RCC 7860 (cell line): ENCODE data around the gene SLC9A4.
A peak's percentile ranks its signal among the peaks of the same experiment; 100 is the strongest.

Experiments used
- DNase-seq: peaks from one replicate; pipeline ENCODE4 v3.0.0-alpha.2; 2015; ENCODE audit warnings: low spot score
- FAIRE-seq: peaks from 2 replicates; lab custom pipeline; 2012; peaks lifted over from hg19 to GRCh38; lab: Jason Lieb, UNC

SLC9A4 gene, protein sequence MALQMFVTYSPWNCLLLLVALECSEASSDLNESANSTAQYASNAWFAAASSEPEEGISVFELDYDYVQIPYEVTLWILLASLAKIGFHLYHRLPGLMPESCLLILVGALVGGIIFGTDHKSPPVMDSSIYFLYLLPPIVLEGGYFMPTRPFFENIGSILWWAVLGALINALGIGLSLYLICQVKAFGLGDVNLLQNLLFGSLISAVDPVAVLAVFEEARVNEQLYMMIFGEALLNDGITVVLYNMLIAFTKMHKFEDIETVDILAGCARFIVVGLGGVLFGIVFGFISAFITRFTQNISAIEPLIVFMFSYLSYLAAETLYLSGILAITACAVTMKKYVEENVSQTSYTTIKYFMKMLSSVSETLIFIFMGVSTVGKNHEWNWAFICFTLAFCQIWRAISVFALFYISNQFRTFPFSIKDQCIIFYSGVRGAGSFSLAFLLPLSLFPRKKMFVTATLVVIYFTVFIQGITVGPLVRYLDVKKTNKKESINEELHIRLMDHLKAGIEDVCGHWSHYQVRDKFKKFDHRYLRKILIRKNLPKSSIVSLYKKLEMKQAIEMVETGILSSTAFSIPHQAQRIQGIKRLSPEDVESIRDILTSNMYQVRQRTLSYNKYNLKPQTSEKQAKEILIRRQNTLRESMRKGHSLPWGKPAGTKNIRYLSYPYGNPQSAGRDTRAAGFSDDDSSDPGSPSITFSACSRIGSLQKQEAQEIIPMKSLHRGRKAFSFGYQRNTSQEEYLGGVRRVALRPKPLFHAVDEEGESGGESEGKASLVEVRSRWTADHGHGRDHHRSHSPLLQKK

GRCh38 chr2:102473020-102473419 lies at the start of gene SLC9A4:
Gene SLC9A4 (plus strand): TSS chr2:102473226. CDS start chr2:102473760, 534 bp downstream.
- FAIRE-seq (peak; percentile 54), DNase-seq (peak; percentile 35)

DNA sequence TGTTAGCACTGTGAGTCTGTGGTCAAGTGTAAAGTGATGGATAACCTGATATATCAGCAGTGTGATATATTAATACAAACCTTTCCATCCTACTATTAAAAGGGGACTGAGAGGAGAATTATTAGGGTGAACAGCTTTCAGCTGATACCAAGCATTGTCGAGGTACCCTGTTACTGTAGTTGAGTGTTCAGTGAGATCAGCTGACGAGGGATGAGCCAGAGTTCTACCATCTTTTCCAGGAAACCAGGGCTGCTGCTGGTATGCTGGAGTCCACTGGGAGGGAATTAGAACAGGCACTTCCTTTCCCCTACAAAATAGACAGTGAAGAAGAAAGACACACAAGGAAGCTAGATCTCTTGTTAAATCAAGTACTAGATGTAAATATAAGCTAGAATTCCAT lies 49.7 kb upstream of the SLC9A4 start:
- FAIRE-seq = no peak
- no peak for DNase-seq

DNA sequence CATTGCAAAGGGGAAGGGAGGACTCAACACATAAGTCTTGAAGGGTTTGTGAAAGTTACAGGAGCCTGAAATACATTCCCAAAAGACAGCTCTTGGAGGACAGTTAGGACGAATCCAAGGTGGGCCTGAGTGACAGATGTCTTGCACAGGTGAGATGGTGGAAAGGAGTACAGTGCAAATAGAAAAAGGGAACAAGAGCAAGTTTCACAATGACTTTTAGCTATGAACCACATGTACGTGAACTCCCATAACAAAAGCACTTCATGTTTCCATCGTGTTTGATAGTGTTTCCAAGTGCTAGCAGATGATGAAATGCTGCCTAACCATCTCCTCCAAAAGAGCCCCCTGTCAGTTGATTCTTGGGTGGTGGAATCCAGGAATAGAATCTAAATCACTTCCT lies 48.3 kb upstream of the SLC9A4 start:
- DNase-seq (no peak), FAIRE-seq (no peak)

- DNase-seq = no peak
Observed at GRCh38 chr2:102425441-102426132, 47.4 kb upstream of the SLC9A4 start.

GRCh38 chr2:102427249-102427648 lies 45.8 kb upstream of the SLC9A4 start:
- FAIRE-seq (no peak), DNase-seq (no peak)

More at GRCh38 chr2:102425441-102426132, 47.4 kb upstream of the SLC9A4 start:
- no peak for FAIRE-seq

DNA sequence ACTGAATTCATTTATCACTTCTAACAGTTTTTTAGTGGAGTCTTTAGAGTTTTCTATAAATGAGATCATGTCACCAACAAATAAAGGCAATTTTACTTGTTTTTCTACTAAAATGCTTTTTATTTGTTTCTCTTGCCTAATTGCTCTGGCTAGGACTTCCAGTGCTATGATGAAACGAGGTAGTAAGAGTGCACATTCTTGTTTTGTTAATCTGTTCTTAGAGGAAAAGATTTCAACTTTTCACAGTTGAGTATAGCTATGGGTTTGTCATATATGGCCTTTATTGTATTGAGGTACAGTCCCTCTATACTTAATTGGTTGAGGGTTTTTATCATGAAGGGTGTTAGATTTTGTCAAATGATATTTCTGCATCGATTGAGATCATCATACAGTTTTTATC lies 44.5 kb upstream of the SLC9A4 start:
- DNase-seq (no peak), FAIRE-seq (no peak)

- no peak for DNase-seq
- FAIRE-seq = no peak
Observed at GRCh38 chr2:102432386-102432785, 40.6 kb upstream of the SLC9A4 start.

- FAIRE-seq (no peak), DNase-seq (no peak)
Observed at GRCh38 chr2:102433973-102434654, 38.9 kb upstream of the SLC9A4 start.

DNA sequence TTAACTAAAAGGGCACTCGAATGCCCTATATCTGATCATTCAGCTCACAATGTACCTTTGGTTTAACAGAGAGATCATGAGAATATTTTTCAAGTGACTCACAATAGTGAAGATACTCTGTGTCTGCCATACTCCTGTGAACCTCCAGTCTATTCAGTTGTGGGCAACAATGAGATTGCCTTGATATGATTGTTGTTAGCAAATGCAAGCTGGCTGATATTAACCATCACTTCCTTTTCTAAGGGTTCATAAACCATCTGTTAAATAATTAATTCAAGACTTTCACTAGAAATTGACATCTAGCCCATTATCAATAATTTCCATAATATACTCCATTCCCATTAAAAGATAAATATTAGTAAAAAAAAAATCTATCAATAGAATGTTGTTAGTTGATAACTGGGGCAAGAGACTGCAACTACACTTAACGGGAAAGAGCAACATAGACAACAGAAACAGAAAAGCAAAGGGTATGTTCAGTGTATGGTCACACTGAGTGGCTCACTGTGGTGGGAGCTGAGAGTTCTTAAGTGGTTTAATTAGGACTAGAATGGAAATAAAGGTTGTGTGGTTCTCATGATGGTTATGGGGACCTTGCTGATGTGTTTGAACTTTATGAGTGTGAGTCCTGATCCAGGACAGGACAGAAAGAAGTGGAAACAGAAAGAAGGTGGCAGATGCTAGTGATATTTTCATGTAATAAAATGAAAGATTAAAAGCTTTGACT lies 38.2 kb upstream of the SLC9A4 start:
- DNase-seq (peak; percentile 14), FAIRE-seq (no peak)

- no peak for FAIRE-seq
Observed at GRCh38 chr2:102435741-102436140, 37.3 kb upstream of the SLC9A4 start.

DNA sequence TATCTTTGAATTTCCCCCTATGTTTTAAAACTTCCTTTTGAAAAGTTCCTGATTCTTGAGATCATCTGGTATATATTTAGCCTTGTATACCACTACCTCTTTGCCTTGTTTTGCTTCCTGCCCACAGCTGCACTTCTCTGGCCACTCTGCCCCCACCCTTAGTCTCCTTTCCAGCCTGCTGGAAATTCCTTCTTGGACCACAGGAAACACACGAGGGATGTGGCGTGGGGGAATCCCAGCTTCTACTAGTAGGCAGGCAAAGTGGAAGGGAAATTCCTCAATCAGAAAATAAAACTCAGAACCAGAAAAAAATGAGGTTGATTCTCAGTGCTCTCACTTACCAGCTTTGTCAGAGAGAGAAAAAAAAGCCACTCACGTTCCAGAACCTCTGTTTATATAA lies 36.7 kb upstream of the SLC9A4 start:
- DNase-seq (peak; percentile 68), FAIRE-seq (peak; percentile 41)

More at GRCh38 chr2:102435741-102436140, 37.3 kb upstream of the SLC9A4 start:
- no peak for DNase-seq

- FAIRE-seq (no peak), DNase-seq (no peak)
Observed at GRCh38 chr2:102437122-102437521, 35.9 kb upstream of the SLC9A4 start.

GRCh38 chr2:102438111-102438510 lies 34.9 kb upstream of the SLC9A4 start:
- FAIRE-seq (no peak), DNase-seq (no peak)

DNA sequence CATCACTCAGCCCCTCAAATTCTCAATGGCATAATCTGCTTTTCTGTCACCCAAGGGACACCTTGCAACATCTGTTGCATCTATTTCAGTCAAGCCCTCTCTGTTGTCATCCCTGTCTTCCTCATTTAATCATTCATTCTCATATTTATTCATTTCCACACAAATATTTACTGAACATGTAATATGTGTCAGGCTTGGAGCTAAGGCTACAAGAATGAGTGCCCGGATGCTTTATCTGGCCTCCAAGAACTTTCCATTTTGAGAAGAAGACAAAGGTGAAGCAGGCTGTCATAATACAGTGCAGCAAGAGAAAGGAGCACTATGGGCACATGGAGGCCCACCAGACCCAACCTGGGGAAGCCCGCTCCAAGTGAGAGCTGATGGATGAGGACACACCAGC lies 34.4 kb upstream of the SLC9A4 start:
- DNase-seq = no peak
- no peak for FAIRE-seq

DNA sequence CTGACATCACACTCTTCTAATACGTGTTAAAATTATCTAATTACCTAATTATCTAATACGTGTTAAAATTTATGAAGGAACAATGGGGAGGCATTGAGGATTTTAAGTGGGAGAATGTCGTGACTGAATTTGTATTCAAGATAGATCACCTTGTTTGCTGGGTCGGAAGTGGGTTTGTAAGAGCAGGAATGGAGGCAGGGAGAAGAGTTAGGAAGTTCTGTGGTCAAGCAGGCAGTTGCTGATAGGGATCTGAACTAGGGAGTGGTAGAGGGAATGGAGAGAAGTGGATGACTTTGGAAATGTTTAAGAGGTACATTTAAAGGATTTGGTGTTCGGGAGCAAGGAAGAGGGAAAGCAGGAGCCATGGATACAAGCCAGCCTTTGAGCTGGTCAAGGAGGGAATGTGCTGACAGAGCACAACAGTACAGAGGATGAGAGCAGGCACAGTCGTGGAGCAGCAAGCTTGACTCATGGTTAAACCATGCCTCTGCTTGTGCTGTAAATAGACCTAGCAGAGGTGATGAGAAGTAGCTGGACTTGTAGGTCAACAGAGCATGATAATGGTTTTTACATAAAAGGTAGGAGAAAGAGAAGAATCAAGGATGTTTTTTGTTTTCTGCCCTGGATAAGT lies 33.8 kb upstream of the SLC9A4 start:
- DNase-seq = peak; percentile 83

GRCh38 chr2:102442967-102443828 lies 29.8 kb upstream of the SLC9A4 start:
- peak; percentile 18 for DNase-seq
- FAIRE-seq = peak; percentile 39

More for the DNA sequence above, 33.8 kb upstream of the SLC9A4 start:
- FAIRE-seq = peak; percentile 79

DNA sequence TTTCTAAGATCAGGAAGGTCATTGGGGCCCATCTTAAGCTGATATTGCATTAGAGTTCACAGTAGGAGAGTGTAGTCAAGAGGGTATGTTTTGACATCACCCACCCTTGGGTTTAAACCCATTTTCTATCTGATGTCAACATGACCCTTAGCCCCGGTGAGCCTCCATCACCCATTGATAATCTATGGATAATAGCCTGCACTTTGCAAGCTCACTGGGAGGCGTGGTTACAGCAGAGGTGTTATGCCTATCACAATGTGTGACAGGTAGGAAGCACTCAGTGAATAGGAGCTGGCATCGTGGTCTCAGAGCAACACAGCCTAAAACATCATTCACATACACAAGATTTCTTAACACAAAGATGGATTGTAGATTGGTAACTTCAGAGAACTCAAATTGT lies 28.8 kb upstream of the SLC9A4 start:
- FAIRE-seq = no peak
- DNase-seq = no peak

DNA sequence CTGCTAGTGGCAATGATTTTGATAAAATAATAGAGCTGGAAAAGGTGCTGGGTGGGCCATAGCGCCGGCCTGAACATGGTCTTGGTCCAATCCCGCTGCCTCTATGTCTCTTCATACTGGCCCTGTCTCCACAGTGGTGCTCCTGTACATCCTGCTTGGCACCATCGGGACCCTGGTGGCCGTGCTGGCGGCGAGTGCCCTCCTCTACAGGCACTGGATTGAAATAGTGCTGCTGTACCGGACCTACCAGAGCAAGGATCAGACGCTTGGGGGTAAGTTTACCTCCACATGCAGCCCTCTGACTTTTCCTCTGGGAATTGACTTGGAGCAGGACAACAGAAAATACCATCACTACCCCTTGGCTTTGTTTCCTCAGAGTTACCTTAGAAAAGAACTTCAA lies 26.1 kb upstream of the SLC9A4 start:
- DNase-seq = no peak
- FAIRE-seq = no peak
